SU-DHL-6 (cell line): ENCODE data around the gene PIP4P1.

Experiments used
- H2AFZ ChIP-seq: fragments of 200-600 bp; sonication (generic); 2 replicates; pipeline ENCODE4 v1.6.1; 2014; ENCODE audit warnings: low read depth, mild to moderate bottlenecking, moderate library complexity, mixed read lengths, antibody characterized with exemption, low read length; ENCODE audit not compliant: severe bottlenecking
- H3F3A ChIP-seq: fragments of 200-600 bp; shearing (Covaris generic); 2 replicates; pipeline ENCODE4 v1.6.0; 2016; ENCODE audit warnings: antibody characterized with exemption, mild to moderate bottlenecking; ENCODE audit not compliant: insufficient read depth
- H3K27ac ChIP-seq: fragments of 200-600 bp; sonication (generic); 2 replicates; pipeline ENCODE4 v1.5.1; 2016; ENCODE audit warnings: low read depth, mild to moderate bottlenecking, low read length, moderate library complexity, mixed read lengths
- H3K27me3 ChIP-seq: fragments of 200-600 bp; sonication (generic), shearing (Covaris generic); 2 replicates; pipeline ENCODE4 v1.6.0; 2014; ENCODE audit warnings: mild to moderate bottlenecking, low read length
- H3K36me3 ChIP-seq: fragments of 200-600 bp; sonication (generic); 2 replicates; pipeline ENCODE4 v1.6.1; 2014; ENCODE audit warnings: mild to moderate bottlenecking, low read length, mixed read lengths
- H3K4me2 ChIP-seq: fragments of 300-600, 200-600 bp; shearing (Covaris generic), sonication (generic); 2 replicates; pipeline ENCODE4 v1.6.0; 2014; ENCODE audit warnings: low read length, low read depth, mild to moderate bottlenecking; ENCODE audit not compliant: poor library complexity, severe bottlenecking
- H3K4me3 ChIP-seq: fragments of 200-600 bp; sonication (generic); 2 replicates; pipeline ENCODE4 v1.5.1; 2014; ENCODE audit warnings: antibody characterized with exemption, low read length, mild to moderate bottlenecking, mixed read lengths; ENCODE audit not compliant: insufficient read depth, poor library complexity, severe bottlenecking
- H3K79me2 ChIP-seq: fragments of 200-600 bp; sonication (generic); 2 replicates; pipeline ENCODE4 v1.6.1; 2014; ENCODE audit warnings: mild to moderate bottlenecking, low read length, moderate library complexity; ENCODE audit not compliant: insufficient read depth
- H3K9ac ChIP-seq: fragments of 200-600 bp; sonication (generic); 2 replicates; pipeline ENCODE4 v1.7.0; 2014; ENCODE audit warnings: mild to moderate bottlenecking, low read length
- H3K9me2 ChIP-seq: fragments of 200-600 bp; sonication (generic); replicated peaks from 2 replicates; pipeline ENCODE4 v1.6.1; 2014; ENCODE audit warnings: low read length; ENCODE audit not compliant: insufficient read depth
- H3K9me3 ChIP-seq: fragments of 200-600 bp; sonication (generic); 2 replicates; pipeline ENCODE4 v1.6.1; 2014; ENCODE audit warnings: low read length, mixed read lengths; ENCODE audit not compliant: insufficient read depth
- H4K20me1 ChIP-seq: fragments of 200-600 bp; sonication (generic); 2 replicates; pipeline ENCODE4 v1.6.1; 2014; ENCODE audit warnings: low read depth, mild to moderate bottlenecking, antibody characterized with exemption, low read length, moderate library complexity, mixed read lengths
- CTCF ChIP-seq: fragments of 200-600 bp; sonication (generic); IDR thresholded peaks from one replicate; pipeline ENCODE4 v1.5.1; 2017; ENCODE audit warnings: antibody characterized with exemption, mild to moderate bottlenecking, low read length, moderate library complexity; ENCODE audit not compliant: insufficient read depth, poor library complexity, severe bottlenecking
- EZH2phosphoT487 ChIP-seq: fragments of 200-600 bp; sonication (generic), shearing (Covaris generic); conservative IDR thresholded peaks from 2 replicates; pipeline ENCODE4 v1.6.1; 2018; ENCODE audit warnings: mild to moderate bottlenecking, antibody characterized with exemption, low read length, moderate library complexity, mixed read lengths

The PIP4P1 gene

GRCh38 chr14:20419419-20419818 lies 41.8 kb downstream of the PIP4P1 start:
- Histone ChIP-seq H4K20me1 (no peaks in the 10 kb centered on the region), H3K9me3 (no peaks in the 10 kb centered on the region), H3K9me2 (no peaks in the 10 kb centered on the region), H3K27me3 (no peaks in the 10 kb centered on the region), H3K79me2 (no peaks in the 10 kb centered on the region), H2AFZ (no peak overlapping the region), H3K27ac (no peak overlapping the region), H3K4me3 (no peak overlapping the region), H3K9ac (no peak overlapping the region), H3K36me3 (no peaks in the 10 kb centered on the region), H3K4me2 (no peak overlapping the region), H3F3A (0 out of 2 replicates have a peak, but pooled peaks cover 3% of the 10 kb centered on the region)
- TF ChIP-seq CTCF = no peak
- no peak for TF ChIP-seq EZH2phosphoT487

GRCh38 chr14:20418501-20418909 lies 42.7 kb downstream of the PIP4P1 start:
- Histone ChIP-seq H3K4me2 (no peak overlapping the region), H3K27ac (no peak overlapping the region), H3K9me3 (no peaks in the 10 kb centered on the region), H3K27me3 (no peaks in the 10 kb centered on the region), H4K20me1 (no peaks in the 10 kb centered on the region), H3K9me2 (no peaks in the 10 kb centered on the region), H2AFZ (no peak overlapping the region), H3K79me2 (no peaks in the 10 kb centered on the region), H3K4me3 (no peak overlapping the region), H3K9ac (no peak overlapping the region), H3K36me3 (no peaks in the 10 kb centered on the region), H3F3A (0 out of 2 replicates have a peak, but pooled peaks cover 3% of the 10 kb centered on the region)
- TF ChIP-seq CTCF (no peak), EZH2phosphoT487 (no peak)

GRCh38 chr14:20417250-20418186 lies 43.7 kb downstream of the PIP4P1 start:
- no peak overlapping the region for H3K4me3 ChIP-seq
- 0 out of 2 replicates have a peak, but pooled peaks cover under 1% of the 10 kb centered on the region for H3K79me2 ChIP-seq
- no peak overlapping the region for H2AFZ ChIP-seq
- H3K9me2 ChIP-seq = no peaks in the 10 kb centered on the region
- H3K9ac ChIP-seq = no peak overlapping the region
- TF ChIP-seq CTCF (no peak), EZH2phosphoT487 (no peak)
- no peak overlapping the region for H3K27ac ChIP-seq
- 0 out of 2 replicates have a peak, but pooled peaks cover 3% of the 10 kb centered on the region for H3F3A ChIP-seq
- H3K36me3 ChIP-seq = no peaks in the 10 kb centered on the region
- H3K9me3 ChIP-seq = no peaks in the 10 kb centered on the region
- H4K20me1 ChIP-seq = no peaks in the 10 kb centered on the region
- H3K4me2 ChIP-seq = no peak overlapping the region
- no peaks in the 10 kb centered on the region for H3K27me3 ChIP-seq
